ENCODE data around the gene RASA2.

Gene RASA2

GRCh38 chr3:141643391-141643790 lies 156.6 kb downstream of the RASA2 start:
- DNase-seq (ENCODE audit: low spot score), result no peak

GRCh38 chr3:141643796-141644195 lies 157.0 kb downstream of the RASA2 start:
- DNase-seq (ENCODE audit: low spot score), result no peak

- peak; percentile 57 for DNase-seq (ENCODE audit: low spot score)
These were observed 158.1 kb downstream of the RASA2 start for GRCh38 chr3:141644931-141645330.

DNA sequence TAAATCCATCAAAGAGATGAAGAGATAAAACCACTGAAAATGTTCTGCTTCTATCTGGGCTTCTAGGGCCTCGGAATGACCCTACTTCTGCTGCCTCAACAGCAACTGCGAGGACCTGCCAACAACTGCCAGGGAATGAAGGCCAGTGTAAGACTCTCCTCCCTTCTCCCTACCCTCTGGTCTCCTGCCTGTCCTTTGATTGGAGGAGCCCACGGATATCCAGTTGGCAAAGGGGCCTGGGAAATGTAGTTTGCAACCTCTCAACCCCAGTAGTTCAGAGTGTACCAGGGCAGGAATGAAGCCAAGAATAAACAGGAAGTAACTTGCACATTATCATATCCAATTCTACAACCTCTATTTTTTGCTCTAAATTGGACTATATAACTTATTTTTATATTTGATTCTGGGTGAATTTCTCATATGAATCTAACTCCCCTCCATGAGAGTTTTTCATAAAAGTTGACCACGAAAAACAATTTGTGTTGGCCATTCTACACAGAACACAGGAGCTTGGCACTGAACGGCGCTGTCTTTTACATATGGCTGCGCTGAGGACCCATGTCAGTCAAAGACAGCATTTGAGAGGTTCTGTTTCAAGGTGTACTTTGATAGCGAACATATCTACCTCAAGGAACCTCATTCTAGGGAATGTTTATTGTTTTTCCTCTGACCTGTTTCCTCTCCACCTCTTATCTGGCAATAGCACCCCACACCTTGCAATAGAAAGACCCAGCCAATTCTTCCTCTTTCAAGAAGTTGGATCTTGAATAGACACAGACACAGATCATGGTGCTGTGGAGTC lies 160.1 kb downstream of the RASA2 start:
- peak; percentile 92 for DNase-seq (ENCODE audit: low spot score)

- DNase-seq (ENCODE audit: low spot score), result no peak
These were observed 160.7 kb downstream of the RASA2 start for GRCh38 chr3:141647562-141647915.

DNA sequence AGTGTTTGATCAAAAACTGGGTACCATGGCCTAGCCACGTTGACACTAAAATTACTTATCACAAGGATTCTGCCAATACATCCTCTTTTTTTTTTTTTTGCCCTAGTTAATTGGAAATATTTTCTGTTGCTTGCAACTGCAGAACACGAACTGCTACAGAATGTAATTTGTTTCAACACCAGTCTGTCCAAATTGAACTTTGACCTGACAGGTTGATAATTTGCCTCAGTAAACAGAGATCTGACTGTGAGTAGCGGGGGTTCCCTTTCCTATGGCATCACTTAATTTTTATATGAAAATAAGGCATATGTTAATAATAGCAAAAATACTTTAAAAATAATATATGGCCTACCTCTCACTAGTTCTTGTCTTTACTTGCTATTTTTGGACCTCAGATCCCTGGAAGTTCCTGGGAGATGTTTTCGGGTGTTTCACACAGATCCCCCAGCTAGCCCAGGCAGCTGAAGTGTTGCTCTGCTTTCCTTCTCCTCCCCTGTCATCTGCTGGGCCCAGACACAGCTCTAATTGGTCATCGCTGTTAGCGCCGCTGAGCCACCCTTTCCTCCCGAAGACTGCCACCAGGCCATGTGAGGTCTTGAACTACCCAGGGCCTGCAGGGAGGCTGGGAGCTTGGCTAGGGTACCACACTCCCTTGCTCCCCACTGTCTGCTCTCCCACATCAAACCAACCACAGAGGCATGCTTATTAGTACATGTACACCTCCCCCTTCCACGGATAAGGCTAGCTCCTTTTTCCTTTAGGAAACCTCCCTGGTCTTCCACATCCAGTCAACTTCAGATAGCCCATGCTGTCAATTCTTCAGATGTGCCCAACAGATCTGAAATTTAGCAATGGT lies 161.5 kb downstream of the RASA2 start:
- DNase-seq (ENCODE audit: low spot score), result peak; percentile 82

DNA sequence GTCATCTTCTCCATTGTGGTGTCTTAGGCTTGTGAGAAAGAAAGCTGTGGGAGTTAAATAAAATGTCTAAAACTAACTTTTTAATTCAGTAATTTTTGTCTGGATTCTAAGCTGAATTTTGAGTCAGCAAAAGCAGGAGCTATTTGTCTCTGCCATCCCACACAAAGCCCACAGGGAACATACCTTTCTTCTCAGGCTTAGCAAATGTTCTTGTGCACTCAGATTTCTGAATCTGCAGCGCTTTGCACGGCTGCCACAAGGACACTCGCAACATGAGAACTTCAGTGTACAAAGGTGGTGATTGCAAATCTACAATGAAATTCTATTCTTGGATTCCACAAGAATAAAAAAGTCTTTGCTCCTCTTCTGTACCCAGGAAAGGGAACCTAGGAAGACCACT lies 163.0 kb downstream of the RASA2 start:
- no peak for DNase-seq (ENCODE audit: low spot score)

- no peak for DNase-seq (ENCODE audit: low spot score)
These were observed 164.0 kb downstream of the RASA2 start for GRCh38 chr3:141650783-141651182.

GRCh38 chr3:141651409-141651808 lies 164.6 kb downstream of the RASA2 start:
- DNase-seq (ENCODE audit: low spot score), result no peak

GRCh38 chr3:141652349-141652748 lies 165.5 kb downstream of the RASA2 start:
- DNase-seq (ENCODE audit: low spot score), result no peak

GRCh38 chr3:141653847-141654246 lies 167.0 kb downstream of the RASA2 start:
- peak; percentile 72 for DNase-seq (ENCODE audit: low spot score)

GRCh38 chr3:141655801-141656200 lies 169.0 kb downstream of the RASA2 start:
- no peak for DNase-seq (ENCODE audit: low spot score)

- no peak for DNase-seq (ENCODE audit: low spot score)
These were observed 169.9 kb downstream of the RASA2 start for GRCh38 chr3:141656771-141657170.

DNA sequence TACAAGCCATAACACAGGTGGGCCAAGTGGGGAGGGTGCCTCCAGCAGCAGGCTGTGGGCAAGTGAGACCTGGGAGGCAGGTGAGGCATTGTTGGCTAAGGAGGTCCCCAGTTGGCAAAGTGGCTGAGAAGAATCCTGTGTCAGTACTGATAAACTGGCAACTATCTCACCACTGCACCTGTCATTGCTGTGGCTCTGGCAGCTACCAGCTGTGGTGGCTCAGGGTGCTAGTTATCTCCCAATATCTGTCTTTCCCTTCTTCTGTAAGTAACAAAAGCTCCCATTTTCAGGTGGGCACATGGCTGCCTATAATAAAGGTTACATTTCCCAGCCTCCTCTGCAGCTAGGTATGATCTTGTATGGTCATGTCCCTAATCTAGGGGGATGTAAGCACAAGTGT lies 170.7 kb downstream of the RASA2 start:
- no peak for DNase-seq (ENCODE audit: low spot score)

- peak; percentile 70 for DNase-seq (ENCODE audit: low spot score)
These were observed 173.2 kb downstream of the RASA2 start for GRCh38 chr3:141659821-141660613.

- DNase-seq (ENCODE audit: low spot score), result no peak
These were observed 173.8 kb downstream of the RASA2 start for GRCh38 chr3:141660614-141660947.

DNA sequence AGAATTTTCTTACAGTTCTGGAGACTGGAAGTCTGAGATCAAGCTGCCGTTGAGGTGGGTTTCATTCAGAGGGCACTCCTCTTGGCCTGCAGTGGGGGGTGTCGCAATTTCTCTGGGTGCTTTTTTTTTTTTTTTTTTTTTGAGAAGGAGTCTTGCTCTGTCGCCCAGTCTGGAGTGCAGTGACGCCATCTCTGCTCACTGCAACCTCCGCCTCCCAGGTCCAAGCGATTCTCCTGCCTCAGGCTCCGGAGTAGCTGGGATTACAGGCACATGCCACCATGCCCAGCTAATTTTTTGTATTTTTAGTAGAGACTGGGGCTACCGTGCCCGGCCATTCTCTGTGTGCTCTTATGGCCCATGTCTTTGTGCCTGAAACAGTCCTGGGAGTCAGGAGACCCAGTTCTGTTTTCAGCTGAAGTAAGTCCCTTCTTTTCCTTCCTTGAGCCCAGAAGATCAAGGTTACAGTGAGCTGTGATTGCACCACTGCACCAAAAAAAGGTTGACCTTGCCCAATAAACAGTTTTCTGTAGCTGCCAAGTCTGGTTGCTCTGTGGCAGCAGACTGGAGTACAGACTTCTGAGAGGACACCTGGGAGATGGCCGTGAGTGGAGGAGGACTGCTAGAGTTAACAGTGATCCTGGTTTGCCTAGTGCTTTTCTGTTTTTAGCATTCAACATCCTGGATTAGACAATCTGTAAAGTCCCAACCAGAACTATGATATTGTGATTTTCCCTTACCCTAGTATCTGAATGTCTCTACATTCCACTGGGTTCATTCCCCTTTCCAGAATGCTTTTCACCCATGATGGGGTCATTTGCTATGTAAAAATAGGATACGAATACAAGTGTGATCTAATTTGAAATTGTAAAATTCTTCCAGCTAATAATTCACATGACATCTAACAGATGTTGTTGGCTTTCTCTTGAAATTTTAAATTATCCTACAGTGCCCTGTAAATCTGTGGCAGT lies 174.7 kb downstream of the RASA2 start:
- DNase-seq (ENCODE audit: low spot score), result no peak

GRCh38 chr3:141663993-141664392 lies 177.2 kb downstream of the RASA2 start:
- no peak for DNase-seq (ENCODE audit: low spot score)

Data from SK-N-DZ (cell line).